ENCODE data around the gene HSPBAP1. TPM values are rescaled to one million over a fixed set of nuclear protein-coding genes. Genes with fewer than 3 reads are reported as not detected.

Gene HSPBAP1
- total RNA-seq, 1 experiment from 2014 or later = 9.8 TPM

DNA sequence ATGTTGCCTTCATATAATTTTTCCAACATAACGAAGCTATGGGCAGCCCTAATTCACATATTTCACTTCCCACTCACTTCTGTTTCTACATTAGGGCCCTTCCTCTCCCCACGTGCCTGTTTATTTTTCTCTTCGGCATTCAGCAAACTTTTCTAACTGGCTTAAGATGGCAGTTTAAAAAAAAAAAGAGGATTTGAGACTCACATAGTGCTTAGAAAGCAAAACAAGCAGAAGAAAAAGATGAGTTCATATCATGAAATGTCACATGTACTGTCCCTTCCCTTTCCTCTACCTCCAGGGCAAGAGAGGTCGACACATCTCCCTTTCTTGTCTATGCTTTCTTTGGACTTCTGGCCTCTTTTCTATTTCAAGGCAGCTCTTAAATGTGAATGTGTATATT lies 31.8 kb upstream of the HSPBAP1 start:
- H3K36me3 Mint-ChIP-seq (ENCODE audit: insufficient read depth in 1 of 3, low read depth in 3 of 3) = peaks cover 0 to 4% (median 0%) of the 10 kb centered on the region in 3 experiments; a peak in 4 of 7 replicates
- Histone ChIP-seq H4K8ac (replicated peaks; ENCODE audit: insufficient read length, low read depth, low read length) (no peak overlapping the region), H3K27ac (ENCODE audit: insufficient read length, low read depth, low read length) (no peak overlapping the region)

More for the DNA sequence above, 31.8 kb upstream of the HSPBAP1 start:
- Histone ChIP-seq H4K91ac (ENCODE audit: insufficient read length, low read depth, low read length) (no peak overlapping the region), H2AFZ (ENCODE audit: low read length) (no peak overlapping the region), H3K79me1 (ENCODE audit: insufficient read depth, low read depth, low read length, poor library complexity, severe bottlenecking) (no peaks in the 10 kb centered on the region), H2BK15ac (ENCODE audit: low read depth, low read length) (no peak overlapping the region), H3T11ph (ENCODE audit: low read length) (no peak overlapping the region), H3K9me3 (ENCODE audit: control insufficient read depth, low read depth, low read length) (no peaks in the 10 kb centered on the region), H4K5ac (ENCODE audit: insufficient read length, low read depth, low read length) (no peak overlapping the region), H2AK5ac (ENCODE audit: insufficient read length, low read length) (no peak overlapping the region), H3K4me1 (ENCODE audit: insufficient read depth, low read length) (no peaks in the 10 kb centered on the region), H3K18ac (ENCODE audit: insufficient read length, low read depth, low read length) (no peak overlapping the region), H3K23me2 (ENCODE audit: insufficient read length, low read depth, low read length, poor library complexity, severe bottlenecking) (no peaks in the 10 kb centered on the region), H3K56ac (ENCODE audit: insufficient read length, low read depth, low read length) (no peak overlapping the region), H2BK12ac (ENCODE audit: insufficient read length, low read depth, low read length) (no peak overlapping the region), H3K79me2 (ENCODE audit: insufficient read depth, low read length) (no peaks in the 10 kb centered on the region), H2BK5ac (ENCODE audit: insufficient read length, low read length) (no peak overlapping the region), H2BK20ac (ENCODE audit: low read depth, low read length, poor library complexity, severe bottlenecking) (no peak overlapping the region), H3K4me2 (ENCODE audit: insufficient read depth, insufficient read length, low read length) (no peak overlapping the region), H2BK120ac (ENCODE audit: low read depth, low read length, poor library complexity, severe bottlenecking) (no peak overlapping the region), H3K23ac (ENCODE audit: insufficient read length, low read depth, low read length) (no peak overlapping the region), H3K4ac (ENCODE audit: low read depth, low read length) (no peak overlapping the region), H4K20me1 (ENCODE audit: control insufficient read depth, insufficient read depth, insufficient read length) (no peaks in the 10 kb centered on the region), H3K27me3 (ENCODE audit: insufficient read depth, low read length) (no peaks in the 10 kb centered on the region), H3K9ac (ENCODE audit: extremely low read depth, insufficient read length, low read length) (no peak overlapping the region), H3K14ac (ENCODE audit: insufficient read depth, low read length) (no peak overlapping the region)
- Mint-ChIP-seq H3K27me3 (ENCODE audit: low read depth) (no peaks in the 10 kb centered on the region), H3K27ac (no peak overlapping the region), H3K4me3 (no peak overlapping the region), H3K9me3 (no peaks in the 10 kb centered on the region), H3K4me1 (no peaks in the 10 kb centered on the region)
- DNase-seq = no peak
- whole genome bisulfite sequencing (ENCODE audit: extremely low coverage, insufficient read length, low lambda C conversion rate) = no CpG with 5 or more reads among the region's 4 CpGs
- TF ChIP-seq, protein P1, sequence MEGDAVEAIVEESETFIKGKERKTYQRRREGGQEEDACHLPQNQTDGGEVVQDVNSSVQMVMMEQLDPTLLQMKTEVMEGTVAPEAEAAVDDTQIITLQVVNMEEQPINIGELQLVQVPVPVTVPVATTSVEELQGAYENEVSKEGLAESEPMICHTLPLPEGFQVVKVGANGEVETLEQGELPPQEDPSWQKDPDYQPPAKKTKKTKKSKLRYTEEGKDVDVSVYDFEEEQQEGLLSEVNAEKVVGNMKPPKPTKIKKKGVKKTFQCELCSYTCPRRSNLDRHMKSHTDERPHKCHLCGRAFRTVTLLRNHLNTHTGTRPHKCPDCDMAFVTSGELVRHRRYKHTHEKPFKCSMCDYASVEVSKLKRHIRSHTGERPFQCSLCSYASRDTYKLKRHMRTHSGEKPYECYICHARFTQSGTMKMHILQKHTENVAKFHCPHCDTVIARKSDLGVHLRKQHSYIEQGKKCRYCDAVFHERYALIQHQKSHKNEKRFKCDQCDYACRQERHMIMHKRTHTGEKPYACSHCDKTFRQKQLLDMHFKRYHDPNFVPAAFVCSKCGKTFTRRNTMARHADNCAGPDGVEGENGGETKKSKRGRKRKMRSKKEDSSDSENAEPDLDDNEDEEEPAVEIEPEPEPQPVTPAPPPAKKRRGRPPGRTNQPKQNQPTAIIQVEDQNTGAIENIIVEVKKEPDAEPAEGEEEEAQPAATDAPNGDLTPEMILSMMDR (conservative IDR thresholded peaks at IDR 0.05) = no peak

All from H9 (cell line).